ENCODE data around the gene SIAH2. TPM values are rescaled to one million over a fixed set of nuclear protein-coding genes. Genes with fewer than 3 reads are reported as not detected.

SIAH2 gene
- total and polyA plus RNA-seq, 7 experiments from 2014 or later = 13.9 to 39.2 (median 27.4) TPM

- Mint-ChIP-seq H3K9me3 (no peaks in the 10 kb centered on the region), H3K4me1 (peaks cover 0 to 25% (median 9%) of the 10 kb centered on the region in 7 donors), H3K27ac (no peak overlapping the region), H3K27me3 (no peaks in the 10 kb centered on the region), H3K4me3 (no peak overlapping the region), H3K36me3 (peaks cover 0 to 7% (median 0%) of the 10 kb centered on the region in 5 donors)
- ATAC-seq = no peak
- H3K4me1 ChIP-seq (ENCODE audit: control insufficient read depth in 2 of 2, insufficient read depth in 2 of 2, low read length in 2 of 2) = no peaks in the 10 kb centered on the region
- POLR2A ChIA-PET = interaction anchor here (0.9 to 1.8 kb wide), 3 partner anchors 38 to 104 kb away, joined by 3 to 9 read pairs (median 6); partner anchors contain the start of gene SIAH2
- no peaks in the 10 kb centered on the region for H3K27me3 ChIP-seq (ENCODE audit: control insufficient read depth in 2 of 2, insufficient read depth in 2 of 2, low read length in 2 of 2)
- H3K9me3 ChIP-seq (ENCODE audit: control insufficient read depth in 2 of 3, low read length in 3 of 3) = no peaks in the 10 kb centered on the region
- CTCF ChIA-PET = no interaction called here
- intact Hi-C loops (cut with micrococcal nuclease) = loop anchor here (2.0 to 5.0 kb wide), 2 partner anchors 15 to 363 kb away; partner anchors contain the start of gene MED12L (in 1 of the 2)
- DNase-seq = no peak
- no peak overlapping the region for H3K27ac ChIP-seq (ENCODE audit: low read depth, low read length)
- no peaks in the 10 kb centered on the region for H3K36me3 ChIP-seq (ENCODE audit: control insufficient read depth in 2 of 3, insufficient read depth in 3 of 3, low read length in 3 of 3)
- H3K4me3 ChIP-seq (ENCODE audit: low read length) = no peak overlapping the region
These were observed 39.0 kb downstream of the SIAH2 start for GRCh38 chr3:150723946-150724345.

DNA sequence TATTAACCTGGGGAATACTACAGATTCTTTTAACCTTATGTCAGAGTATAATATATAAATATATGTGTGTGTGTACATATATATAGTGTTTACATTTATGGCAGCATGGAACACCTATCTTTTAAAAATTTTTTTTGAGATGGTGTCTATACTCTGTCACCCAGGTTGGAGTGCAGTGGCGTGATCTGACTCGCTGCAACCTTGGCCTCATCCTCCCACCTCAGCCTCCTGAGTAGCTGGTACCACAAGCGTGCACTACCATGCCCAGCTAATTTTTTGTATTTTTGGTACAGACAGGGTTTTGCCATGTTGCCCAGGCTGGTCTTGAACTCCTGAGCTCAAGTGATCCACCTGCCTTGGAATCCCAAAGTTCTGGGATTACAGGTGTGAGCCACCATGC, 40.7 kb downstream of the SIAH2 start:
- no peak for DNase-seq
- H3K4me1 Mint-ChIP-seq = peaks cover 0 to 19% (median 9%) of the 10 kb centered on the region in 7 donors
- Histone ChIP-seq H3K36me3 (ENCODE audit: control insufficient read depth in 2 of 3, insufficient read depth in 3 of 3, low read length in 3 of 3) (no peaks in the 10 kb centered on the region), H3K27ac (ENCODE audit: low read depth, low read length) (no peak overlapping the region), H3K4me3 (ENCODE audit: low read length) (no peak overlapping the region), H3K27me3 (ENCODE audit: control insufficient read depth in 2 of 2, insufficient read depth in 2 of 2, low read length in 2 of 2) (no peaks in the 10 kb centered on the region), H3K9me3 (ENCODE audit: control insufficient read depth in 2 of 3, low read length in 3 of 3) (no peaks in the 10 kb centered on the region), H3K4me1 (ENCODE audit: control insufficient read depth in 2 of 2, insufficient read depth in 2 of 2, low read length in 2 of 2) (no peaks in the 10 kb centered on the region)
- no peak for ATAC-seq
- H3K36me3 Mint-ChIP-seq = peaks cover 0 to 7% (median 0%) of the 10 kb centered on the region in 5 donors
- no peak overlapping the region for H3K27ac Mint-ChIP-seq
- H3K27me3 Mint-ChIP-seq = no peaks in the 10 kb centered on the region
- H3K4me3 Mint-ChIP-seq = no peak overlapping the region
- peaks cover 0 to 4% (median 0%) of the 10 kb centered on the region in 11 donors for H3K9me3 Mint-ChIP-seq
- ChIA-PET CTCF (interaction anchor here (0.6 to 2.2 kb wide), 13 partner anchors 10 to 426 kb away, joined by 3 to 18 read pairs (median 4); partner anchors contain the start of gene ERICH6), POLR2A (interaction anchor here (2.2 kb wide), 1 partner anchor 41 kb away, joined by 8 read pairs; the partner anchor contains the start of gene SIAH2)
- intact Hi-C loops (cut with micrococcal nuclease) = loop anchor here (2.0 to 5.0 kb wide), 2 partner anchors 17 to 365 kb away; partner anchors contain the start of gene MED12L (in 1 of the 2)

DNA sequence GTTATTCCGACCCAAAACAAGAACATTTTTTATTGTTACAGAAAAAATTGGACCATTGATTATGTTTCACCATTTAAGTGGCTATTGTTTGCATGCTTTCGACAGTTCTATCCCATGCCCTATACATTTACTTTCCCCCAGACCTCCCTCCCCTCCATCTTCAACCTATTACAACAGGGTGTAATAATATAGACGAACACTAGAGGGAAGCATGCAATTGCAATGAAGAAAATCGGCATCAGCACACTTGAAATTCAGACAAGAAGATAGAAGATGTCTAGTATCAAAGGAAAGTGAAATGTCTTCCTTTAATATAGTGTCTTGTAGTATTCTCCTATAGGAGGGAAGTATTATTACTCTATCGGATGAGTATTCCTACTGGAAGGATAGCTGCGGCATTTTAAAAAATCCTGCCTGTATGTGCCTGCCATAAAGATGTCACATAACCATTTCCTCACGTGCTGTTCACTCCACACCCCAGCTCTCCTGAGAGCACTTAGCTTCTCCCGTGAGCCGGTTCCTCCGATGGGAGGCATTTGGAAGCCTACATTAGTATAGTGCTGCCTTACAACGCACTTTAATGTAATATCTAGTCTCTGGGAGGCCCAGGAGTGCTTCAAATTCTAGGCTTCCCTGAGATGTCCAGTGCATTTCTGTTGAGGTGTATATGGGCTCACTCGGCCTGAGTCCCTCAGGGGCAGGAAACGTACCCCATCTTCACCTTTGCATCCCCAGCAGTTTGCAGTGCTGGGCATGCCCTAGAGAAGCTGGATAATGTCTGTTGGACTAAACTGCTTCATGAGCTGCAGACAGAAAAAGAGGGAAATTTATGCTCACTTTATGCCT, 41.5 kb downstream of the SIAH2 start:
- H3K36me3 ChIP-seq (ENCODE audit: control insufficient read depth in 2 of 3, insufficient read depth in 3 of 3, low read length in 3 of 3) = no peaks in the 10 kb centered on the region
- peak overlapping the region in 1 of 10 donors; percentile 3 for H3K4me3 Mint-ChIP-seq
- no peaks in the 10 kb centered on the region for H3K27me3 Mint-ChIP-seq
- intact Hi-C loops (cut with micrococcal nuclease) = loop anchor here (1.0 to 5.0 kb wide), 12 partner anchors 17 to 562 kb away; partner anchors contain the start of genes ERICH6 (in 1 of the 2), MED12L (in 1 of the 2), SELENOT (in 1 of the 2) and SIAH2 (in 1 of the 2)
- peaks cover 0 to 19% (median 9%) of the 10 kb centered on the region in 7 donors for H3K4me1 Mint-ChIP-seq
- H3K27ac ChIP-seq (ENCODE audit: low read depth, low read length) = no peak overlapping the region
- peaks cover 0 to 5% (median 0%) of the 10 kb centered on the region in 11 donors for H3K9me3 Mint-ChIP-seq
- no peak overlapping the region for H3K4me3 ChIP-seq (ENCODE audit: low read length)
- H3K27ac Mint-ChIP-seq = no peak overlapping the region
- peaks cover 0 to 5% (median 0%) of the 10 kb centered on the region in 5 donors for H3K36me3 Mint-ChIP-seq
- ChIA-PET POLR2A (interaction anchor here (0.5 to 2.2 kb wide), 2 partner anchors 19 to 42 kb away, joined by 3 to 8 read pairs; partner anchors contain the start of gene SIAH2), CTCF (interaction anchor here (0.8 to 2.2 kb wide), 13 partner anchors 9 to 431 kb away, joined by 3 to 18 read pairs (median 4); partner anchors contain the start of gene ERICH6)
- DNase-seq = peak in 7 of 9 donors; percentile 33 to 77 (median 70)
- no peaks in the 10 kb centered on the region for H3K4me1 ChIP-seq (ENCODE audit: control insufficient read depth in 2 of 2, insufficient read depth in 2 of 2, low read length in 2 of 2)
- peak; percentile 94 for ATAC-seq
- no peaks in the 10 kb centered on the region for H3K9me3 ChIP-seq (ENCODE audit: control insufficient read depth in 2 of 3, low read length in 3 of 3)
- H3K27me3 ChIP-seq (ENCODE audit: control insufficient read depth in 2 of 2, insufficient read depth in 2 of 2, low read length in 2 of 2) = no peaks in the 10 kb centered on the region

DNA sequence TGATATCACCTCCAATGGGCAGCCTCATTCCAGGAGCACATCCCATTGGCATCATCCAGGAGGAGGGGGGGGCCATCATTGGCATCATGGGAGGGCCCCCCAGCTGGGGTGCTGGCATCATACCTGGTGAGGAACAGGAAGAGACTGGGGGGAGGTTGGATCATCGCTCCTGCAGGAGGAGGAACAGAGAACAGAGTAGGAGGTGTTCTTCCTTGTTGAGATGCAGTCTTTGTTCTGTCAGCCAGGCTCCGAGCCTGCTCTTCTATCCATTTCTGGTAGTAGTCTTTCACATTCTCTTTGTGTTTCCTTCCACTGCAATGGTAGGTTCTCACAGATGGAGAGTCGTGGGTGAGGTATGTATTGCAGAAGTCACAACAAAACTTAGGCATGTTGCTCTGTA, 42.5 kb downstream of the SIAH2 start:
- no peak for DNase-seq
- H3K27me3 ChIP-seq (ENCODE audit: control insufficient read depth in 2 of 2, insufficient read depth in 2 of 2, low read length in 2 of 2) = no peaks in the 10 kb centered on the region
- H3K27ac ChIP-seq (ENCODE audit: low read depth, low read length) = no peak overlapping the region
- H3K4me1 Mint-ChIP-seq = peaks cover 0 to 19% (median 9%) of the 10 kb centered on the region in 7 donors
- no peak overlapping the region for H3K4me3 Mint-ChIP-seq
- no peak for ATAC-seq
- no peaks in the 10 kb centered on the region for H3K9me3 ChIP-seq (ENCODE audit: control insufficient read depth in 2 of 3, low read length in 3 of 3)
- intact Hi-C loops (cut with micrococcal nuclease) = loop anchor here (2.0 to 5.0 kb wide), 2 partner anchors 16 to 367 kb away; partner anchors contain the start of gene MED12L (in 1 of the 2)
- no peak overlapping the region for H3K27ac Mint-ChIP-seq
- no peaks in the 10 kb centered on the region for H3K4me1 ChIP-seq (ENCODE audit: control insufficient read depth in 2 of 2, insufficient read depth in 2 of 2, low read length in 2 of 2)
- ChIA-PET CTCF (interaction anchor here (0.8 to 2.2 kb wide), 6 partner anchors 53 to 432 kb away, joined by 3 to 10 read pairs (median 4); no protein-coding TSS in a partner anchor), POLR2A (interaction anchor here (2.2 kb wide), 1 partner anchor 43 kb away, joined by 8 read pairs; the partner anchor contains the start of gene SIAH2)
- peaks cover 0 to 1% (median 0%) of the 10 kb centered on the region in 5 donors for H3K36me3 Mint-ChIP-seq
- no peaks in the 10 kb centered on the region for H3K36me3 ChIP-seq (ENCODE audit: control insufficient read depth in 2 of 3, insufficient read depth in 3 of 3, low read length in 3 of 3)
- no peak overlapping the region for H3K4me3 ChIP-seq (ENCODE audit: low read length)
- peaks cover 0 to 16% (median 2%) of the 10 kb centered on the region in 11 donors for H3K9me3 Mint-ChIP-seq
- H3K27me3 Mint-ChIP-seq = peaks cover 0 to under 1% (median 0%) of the 10 kb centered on the region in 5 donors

GRCh38 chr3:150710097-150710496, 52.9 kb downstream of the SIAH2 start:
- Mint-ChIP-seq H3K27me3 (peaks cover 0 to 11% (median 0%) of the 10 kb centered on the region in 5 donors), H3K4me3 (no peak overlapping the region), H3K9me3 (peaks cover 9 to 23% (median 17%) of the 10 kb centered on the region in 11 donors), H3K4me1 (peaks cover 0 to 9% (median 7%) of the 10 kb centered on the region in 7 donors), H3K36me3 (peaks cover 34 to 59% (median 55%) of the 10 kb centered on the region in 5 donors), H3K27ac (no peak overlapping the region)
- Histone ChIP-seq H3K4me1 (ENCODE audit: control insufficient read depth in 2 of 2, insufficient read depth in 2 of 2, low read length in 2 of 2) (no peaks in the 10 kb centered on the region), H3K36me3 (ENCODE audit: control insufficient read depth in 2 of 3, insufficient read depth in 3 of 3, low read length in 3 of 3) (peaks cover 0 to 8% (median 0%) of the 10 kb centered on the region in 3 experiments), H3K27me3 (ENCODE audit: control insufficient read depth in 2 of 2, insufficient read depth in 2 of 2, low read length in 2 of 2) (no peaks in the 10 kb centered on the region), H3K4me3 (ENCODE audit: low read length) (no peak overlapping the region), H3K27ac (ENCODE audit: low read depth, low read length) (no peak overlapping the region), H3K9me3 (ENCODE audit: control insufficient read depth in 2 of 3, low read length in 3 of 3) (no peaks in the 10 kb centered on the region)
- ChIA-PET POLR2A (no interaction called here), CTCF (no interaction called here)
- intact Hi-C loops (cut with micrococcal nuclease) = no loop called here
- no peak for DNase-seq
- ATAC-seq = no peak

Data from naive thymus-derived CD4-positive, alpha-beta T cell (primary cell).